GM20000 (cell line): ENCODE measurements around the gene ZFYVE1.
A peak's percentile ranks its signal among the peaks of the same experiment; 100 is the strongest.
"Not testable (repeated sequence)": the region's sequence is repeated elsewhere in the genome, so short reads cannot be mapped to it uniquely, and the experiment has no call there.

Experiments used
- DNase-seq: peaks from one replicate; pipeline ENCODE4 v3.0.0; 2012; ENCODE audit warnings: low spot score
- TF ChIP-seq, protein P1 (sequence below): IDR thresholded peaks from 2 replicates; pipeline ENCODE4 v1.5.1; 2012; ENCODE audit warnings: mild to moderate bottlenecking, control low read depth; ENCODE audit errors: extremely low read depth, missing control alignments

ZFYVE1 gene

DNA sequence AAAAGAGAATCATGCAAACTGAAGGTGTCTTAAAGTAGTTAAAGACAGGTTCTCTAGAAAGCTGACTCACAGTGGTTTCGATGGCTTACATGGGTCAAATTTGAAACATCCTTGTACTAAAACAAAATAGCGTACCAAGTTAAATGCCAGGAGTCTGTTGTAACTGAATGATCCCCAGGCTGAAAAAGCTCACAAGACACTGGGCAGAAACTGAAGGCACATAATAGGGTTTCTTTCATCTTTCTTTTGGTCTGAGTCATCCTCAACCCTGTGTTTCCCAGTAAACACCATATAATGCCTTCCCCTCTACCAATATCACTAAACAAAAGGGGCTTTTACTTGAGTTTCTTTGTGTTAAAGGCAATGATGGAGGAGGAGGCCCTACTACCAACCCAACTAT lies 12.8 kb downstream of the ZFYVE1 start:
- TF ChIP-seq, protein P1, sequence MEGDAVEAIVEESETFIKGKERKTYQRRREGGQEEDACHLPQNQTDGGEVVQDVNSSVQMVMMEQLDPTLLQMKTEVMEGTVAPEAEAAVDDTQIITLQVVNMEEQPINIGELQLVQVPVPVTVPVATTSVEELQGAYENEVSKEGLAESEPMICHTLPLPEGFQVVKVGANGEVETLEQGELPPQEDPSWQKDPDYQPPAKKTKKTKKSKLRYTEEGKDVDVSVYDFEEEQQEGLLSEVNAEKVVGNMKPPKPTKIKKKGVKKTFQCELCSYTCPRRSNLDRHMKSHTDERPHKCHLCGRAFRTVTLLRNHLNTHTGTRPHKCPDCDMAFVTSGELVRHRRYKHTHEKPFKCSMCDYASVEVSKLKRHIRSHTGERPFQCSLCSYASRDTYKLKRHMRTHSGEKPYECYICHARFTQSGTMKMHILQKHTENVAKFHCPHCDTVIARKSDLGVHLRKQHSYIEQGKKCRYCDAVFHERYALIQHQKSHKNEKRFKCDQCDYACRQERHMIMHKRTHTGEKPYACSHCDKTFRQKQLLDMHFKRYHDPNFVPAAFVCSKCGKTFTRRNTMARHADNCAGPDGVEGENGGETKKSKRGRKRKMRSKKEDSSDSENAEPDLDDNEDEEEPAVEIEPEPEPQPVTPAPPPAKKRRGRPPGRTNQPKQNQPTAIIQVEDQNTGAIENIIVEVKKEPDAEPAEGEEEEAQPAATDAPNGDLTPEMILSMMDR = no peak
- DNase-seq = peak; percentile 66

DNA sequence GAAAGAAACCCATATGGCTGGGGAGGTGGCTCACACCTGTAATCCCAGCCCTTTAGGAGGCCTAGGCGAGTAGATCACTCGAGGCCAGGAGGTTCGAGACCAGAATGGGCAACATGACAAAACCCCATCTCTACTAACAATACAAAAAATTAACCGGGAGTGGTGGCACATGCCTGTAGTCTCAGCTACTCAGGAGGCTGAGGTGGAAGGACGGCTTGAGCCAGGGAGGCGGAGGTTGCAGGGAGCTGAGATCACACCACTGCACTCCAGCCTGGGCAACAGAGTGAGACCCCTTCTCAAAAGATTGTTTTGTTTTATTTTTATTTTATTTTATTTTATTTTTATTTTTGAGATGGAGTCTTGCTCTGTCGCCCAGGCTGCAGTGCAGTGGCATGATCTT lies 15.7 kb downstream of the ZFYVE1 start:
- not testable (repeated sequence) for DNase-seq

DNA sequence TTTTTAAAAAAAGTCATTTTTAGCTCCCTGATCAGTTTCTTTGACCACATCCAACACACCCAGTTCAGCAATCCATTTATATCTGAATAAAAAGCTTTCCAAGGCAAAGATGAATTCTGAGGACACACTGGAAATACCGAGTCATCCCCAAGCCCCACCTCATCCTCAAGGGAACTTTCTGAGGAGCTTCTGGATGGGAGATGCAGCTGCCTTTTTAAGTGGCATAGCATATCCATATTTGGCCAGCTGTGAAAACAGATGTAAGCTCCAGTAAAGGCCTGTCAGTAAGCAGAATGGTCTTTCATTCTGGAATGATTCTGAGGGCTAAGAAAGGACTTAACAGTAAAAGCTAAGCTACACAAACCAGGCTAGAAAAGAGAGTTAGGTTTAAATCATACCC lies 18.4 kb downstream of the ZFYVE1 start:
- TF ChIP-seq, protein P1 = no peak
- DNase-seq = no peak

DNA sequence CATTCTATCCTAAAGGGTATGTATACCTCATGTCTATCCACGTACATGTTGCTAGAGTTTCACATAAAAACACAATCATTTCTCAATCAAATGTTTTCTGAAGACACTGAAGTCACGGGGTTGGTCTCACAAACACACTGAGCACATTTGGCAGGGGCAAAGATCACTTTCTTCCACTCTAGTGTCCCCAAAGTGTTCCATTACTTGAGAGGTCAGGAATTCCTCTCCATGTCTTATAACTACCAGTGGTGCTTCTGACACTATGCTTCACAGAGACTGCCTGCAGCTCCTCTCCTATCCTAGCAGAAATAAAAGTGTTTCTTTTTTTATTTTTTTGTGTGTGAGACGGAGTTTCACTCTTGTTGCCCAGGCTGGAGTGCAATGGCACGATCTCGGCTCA lies 19.1 kb downstream of the ZFYVE1 start:
- DNase-seq = no peak
- TF ChIP-seq, protein P1 = no peak

DNA sequence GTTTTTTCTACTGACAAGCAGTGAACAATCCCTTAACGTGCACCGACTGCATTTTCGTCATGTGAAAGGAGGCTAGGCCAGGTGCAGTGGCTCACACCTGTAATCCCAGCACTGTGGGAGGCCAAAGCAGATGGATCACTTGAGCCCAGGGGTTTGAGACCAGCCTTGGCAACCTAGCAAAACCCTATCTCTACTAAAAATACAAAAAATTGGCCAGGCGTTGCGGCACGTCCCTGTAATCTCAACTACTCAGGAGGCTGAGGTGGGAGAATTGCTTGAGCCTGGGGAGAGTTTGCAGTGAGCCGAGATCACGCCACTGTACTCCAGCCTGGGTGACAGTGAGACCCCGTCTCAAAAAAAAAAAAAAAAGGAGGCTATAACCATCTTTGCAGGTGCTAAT lies 22.3 kb downstream of the ZFYVE1 start:
- DNase-seq = not testable (repeated sequence)

DNA sequence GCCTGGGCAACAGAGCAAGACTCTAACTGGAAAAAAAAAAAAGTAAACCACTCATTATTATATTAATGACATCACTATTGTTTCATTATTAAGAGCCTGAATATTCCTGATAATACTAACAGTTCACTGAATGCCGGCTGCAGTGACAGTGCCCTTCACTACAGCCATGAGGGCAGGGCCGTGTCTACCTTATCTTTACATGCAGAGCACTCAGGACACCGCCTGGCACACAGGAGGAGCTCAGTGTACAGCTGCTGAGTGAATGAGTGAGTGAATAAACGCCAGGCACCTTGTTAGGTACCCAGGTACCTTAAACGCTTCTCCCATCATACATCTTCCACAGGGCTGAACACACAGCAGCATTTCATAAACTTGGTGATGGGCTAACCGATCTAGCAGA lies 23.2 kb downstream of the ZFYVE1 start:
- TF ChIP-seq, protein P1 = no peak
- DNase-seq = no peak

DNA sequence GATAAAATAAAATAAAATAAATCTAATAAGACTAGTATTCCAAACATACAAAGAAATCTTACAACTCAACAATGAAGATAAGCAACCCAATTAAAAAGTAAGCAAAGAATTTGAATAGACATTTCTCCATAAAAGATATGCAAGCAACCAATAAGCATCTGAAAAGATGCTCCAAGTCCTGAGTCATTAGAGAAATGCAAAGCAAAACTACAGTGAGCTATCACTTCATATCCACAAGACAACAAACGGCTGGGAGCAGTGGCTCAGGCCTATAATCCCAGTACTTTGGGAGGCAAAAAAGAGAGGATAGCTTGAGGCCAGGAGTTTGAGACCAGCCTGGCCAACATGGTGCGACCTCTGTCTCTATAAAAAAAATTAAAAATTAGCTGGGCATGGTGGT lies 26.8 kb downstream of the ZFYVE1 start:
- no peak for DNase-seq

DNA sequence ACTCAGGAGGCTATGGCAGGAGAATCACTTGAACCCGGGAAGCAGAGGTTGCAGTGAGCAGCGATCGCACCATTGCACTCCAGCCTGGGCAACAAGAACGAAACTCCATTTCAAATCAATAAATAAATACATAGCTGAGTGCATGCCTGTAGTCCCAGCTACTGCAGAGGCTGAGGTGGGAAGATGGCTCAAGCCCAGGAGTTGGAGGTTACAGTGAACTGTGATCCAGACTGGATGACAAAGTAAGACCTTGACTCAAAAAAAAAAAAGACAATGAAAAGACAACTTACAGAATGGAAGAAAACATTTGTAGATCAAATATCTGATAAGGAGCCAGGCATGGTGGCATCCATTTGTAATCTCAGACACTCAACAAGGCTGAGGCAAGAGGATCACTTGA lies 27.6 kb downstream of the ZFYVE1 start:
- TF ChIP-seq, protein P1 = no peak

More for the DNA sequence above, 26.8 kb downstream of the ZFYVE1 start:
- TF ChIP-seq, protein P1 = no peak

More for the DNA sequence above, 27.6 kb downstream of the ZFYVE1 start:
- no peak for DNase-seq
